ENCODE data around the gene SSTR5.
A peak's percentile ranks its signal among the peaks of the same experiment; 100 is the strongest.
"Not testable (repeated sequence)": the region's sequence is repeated elsewhere in the genome, so short reads cannot be mapped to it uniquely, and the experiment has no call there.

SSTR5 gene

GRCh38 chr16:1090620-1091587 lies 18.4 kb downstream of the SSTR5 start:
- no peak for FAIRE-seq
- no peak for DNase-seq (ENCODE audit: low spot score)

- no peak for FAIRE-seq
- no peak for DNase-seq (ENCODE audit: low spot score)
Measured at GRCh38 chr16:1091992-1092552, 19.5 kb downstream of the SSTR5 start.

GRCh38 chr16:1092685-1093283 lies 20.2 kb downstream of the SSTR5 start:
- not testable (repeated sequence) for FAIRE-seq; DNase-seq (ENCODE audit: low spot score)

GRCh38 chr16:1093284-1094123 lies 21.0 kb downstream of the SSTR5 start:
- FAIRE-seq (no peak), DNase-seq (ENCODE audit: low spot score) (no peak)

GRCh38 chr16:1094124-1094479 lies 21.6 kb downstream of the SSTR5 start:
- FAIRE-seq, result no peak
- DNase-seq (ENCODE audit: low spot score), result no peak

GRCh38 chr16:1094601-1095449 lies 22.3 kb downstream of the SSTR5 start:
- DNase-seq (ENCODE audit: low spot score), result no peak
- no peak for FAIRE-seq

- DNase-seq (ENCODE audit: low spot score) (no peak), FAIRE-seq (no peak)
Measured at GRCh38 chr16:1095450-1096168, 23.1 kb downstream of the SSTR5 start.

GRCh38 chr16:1096169-1097082 lies 23.9 kb downstream of the SSTR5 start, which contains the start of gene C1QTNF8:
C1QTNF8 (minus strand) TSS chr16:1096244; CDS start chr16:1094922, 1,322 bp downstream.
- FAIRE-seq, result no peak
- no peak for DNase-seq (ENCODE audit: low spot score)

GRCh38 chr16:1097156-1097555 lies 24.6 kb downstream of the SSTR5 start:
- DNase-seq (ENCODE audit: low spot score) (no peak), FAIRE-seq (no peak)

- peak; percentile 29 for DNase-seq (ENCODE audit: low spot score)
- no peak for FAIRE-seq
Measured at GRCh38 chr16:1097800-1098199, 25.3 kb downstream of the SSTR5 start.

- DNase-seq (ENCODE audit: low spot score), result no peak
- FAIRE-seq, result no peak
Measured at GRCh38 chr16:1098266-1098991, 25.9 kb downstream of the SSTR5 start.

- no peak for FAIRE-seq
- DNase-seq (ENCODE audit: low spot score), result no peak
Measured at GRCh38 chr16:1099189-1100083, 26.9 kb downstream of the SSTR5 start.

GRCh38 chr16:1100084-1100800 lies 27.7 kb downstream of the SSTR5 start:
- FAIRE-seq, result no peak
- DNase-seq (ENCODE audit: low spot score), result no peak

- DNase-seq (ENCODE audit: low spot score) (no peak), FAIRE-seq (no peak)
Measured at GRCh38 chr16:1101133-1101532, 28.6 kb downstream of the SSTR5 start.

- FAIRE-seq (no peak), DNase-seq (ENCODE audit: low spot score) (no peak)
Measured at GRCh38 chr16:1101573-1102332, 29.2 kb downstream of the SSTR5 start.

GRCh38 chr16:1102333-1102700 lies 29.8 kb downstream of the SSTR5 start:
- no peak for FAIRE-seq
- no peak for DNase-seq (ENCODE audit: low spot score)
